Renal pelvis (tissue), 4 donors: ENCODE data around the gene NT5E. TPM values are rescaled to one million over a fixed set of nuclear protein-coding genes. Genes with fewer than 3 reads are reported as not detected.
"Not testable (repeated sequence)": the region's sequence is repeated elsewhere in the genome, so short reads cannot be mapped to it uniquely, and the experiment has no call there.

ENCODE experiments used
- DNase-seq: peaks from one replicate; pipeline ENCODE4 v3.0.0-alpha.2; 2013
- polyA plus RNA-seq, 3 donors: library from polyadenylated mRNA; unstranded; fragments of 120-200 nt; gene quantifications; one replicate each; pipeline ENCODE4 v1.2.1, GENCODE V29; 2013; ENCODE audit not compliant: insufficient read length in 3 of 3

Gene NT5E
- polyA plus RNA-seq, 3 donors = 3.0 to 4.4 (median 4.4) TPM

- DNase-seq = no peak
Measured at GRCh38 chr6:85483846-85484245, 34.0 kb downstream of the NT5E start.

GRCh38 chr6:85484948-85485347, 35.1 kb downstream of the NT5E start:
- DNase-seq = no peak

- DNase-seq = no peak
Measured at GRCh38 chr6:85490516-85491248, 40.8 kb downstream of the NT5E start.

- no peak for DNase-seq
Measured at GRCh38 chr6:85493389-85493788, 43.5 kb downstream of the NT5E start.

- no peak for DNase-seq
Measured at GRCh38 chr6:85494547-85495536, 45.0 kb downstream of the NT5E start.

- no peak for DNase-seq
Measured at GRCh38 chr6:85496009-85496579, 46.2 kb downstream of the NT5E start.

- no peak for DNase-seq
Measured at GRCh38 chr6:85496856-85497255, 47.0 kb downstream of the NT5E start.

- no peak for DNase-seq
Measured at GRCh38 chr6:85498596-85499258, 48.8 kb downstream of the NT5E start.

GRCh38 chr6:85506441-85507093, 56.7 kb downstream of the NT5E start:
- no peak for DNase-seq

- DNase-seq = no peak
Measured at GRCh38 chr6:85516168-85516567, 66.3 kb downstream of the NT5E start.

- not testable (repeated sequence) for DNase-seq
Measured at GRCh38 chr6:85524281-85524680, 74.4 kb downstream of the NT5E start.

- no peak for DNase-seq
Measured at GRCh38 chr6:85537055-85537494, 87.2 kb downstream of the NT5E start.

- DNase-seq = no peak
Measured at GRCh38 chr6:85544776-85545175, 94.9 kb downstream of the NT5E start.

Other genes starting within 250 kb of the NT5E start
- 100 to 1,000 TPM; 105 to 146 (median 110) TPM for gene SNX14, start 143.8 kb downstream of the NT5E start, polyA plus RNA-seq
- gene SYNCRIP, start 192.8 kb downstream of the NT5E start, polyA plus RNA-seq = 100 to 1,000 TPM; 155 to 166 (median 161) TPM